HCT116 (cell line): ENCODE measurements around the gene PPM1H. TPM values are rescaled to one million over a fixed set of nuclear protein-coding genes. Genes with fewer than 3 reads are reported as not detected.

Experiments used
- ATAC-seq: fragments of 200-7000 bp; cut with Tn5 transposase; 2 replicates; pipeline ENCODE4 v1.9.1; 2020; ENCODE audit warnings: mild to moderate bottlenecking, moderate library complexity
- BruUV-seq: library from RNA; stranded (reverse); fragments of 400-500 nt; replicated peaks from 2 replicates; lab custom pipeline; 2021; lab: Mats Ljungman, UMichigan
- CTCF ChIA-PET: fragments of 300-600 bp; sonication (Branson Sonifier 250); formaldehyde crosslinking; loops from one replicate; lab custom pipeline; 2021; ENCODE audit warnings: antibody characterized with exemption; lab: Charles Lee
- POLR2A ChIA-PET: fragments of 300-600, 350-600 bp; sonication (Branson Sonifier 250); formaldehyde crosslinking; loops from one replicate; lab custom pipeline; 2021; ENCODE audit warnings: antibody characterized with exemption; lab: Charles Lee
- RAD21 ChIA-PET, 2 experiments: fragments of 300-600 bp; sonication (Branson Sonifier 250); formaldehyde crosslinking; loops; one replicate each; lab custom pipeline; 2023; ENCODE audit warnings: low total read pairs in 2 of 2; ENCODE audit not compliant: uncharacterized antibody in 2 of 2, unreplicated experiment in 2 of 2, low non-redundant PET in 1 of 2; lab: Charles Lee
- DNase-seq: peaks from one replicate; pipeline ENCODE4 v3.0.0-alpha.2; 2010; ENCODE audit warnings: low read depth, low spot score
- H2AFZ ChIP-seq: fragments of 200-600 bp; shearing (Covaris generic), sonication (generic); 2 replicates; pipeline ENCODE4 v1.6.1; 2017; ENCODE audit warnings: low read depth, mixed run types, mixed read lengths, antibody characterized with exemption, low read length; ENCODE audit not compliant: poor library complexity, severe bottlenecking
- H3K27ac ChIP-seq: 2 replicates; pipeline ENCODE4 v1.5.1; 2012; ENCODE audit warnings: low read depth, low read length
- H3K27me3 ChIP-seq: fragments of 200-600 bp; sonication (generic); 2 replicates; pipeline ENCODE4 v1.6.1; 2016; ENCODE audit warnings: mixed run types, low read length, mixed read lengths; ENCODE audit not compliant: insufficient read depth
- H3K36me3 ChIP-seq, 2 experiments: fragments of 200-500 bp in 1 of 2; fragments of 200-600 bp in 1 of 2; sonication (Bioruptor generic) in 1 of 2; sonication (generic) in 1 of 2; 2 replicates each; pipeline versions ENCODE4 v1.5.1 to v1.6.1; 2014 to 2016; ENCODE audit warnings: low read length in 2 of 2, inconsistent platforms in 1 of 2, mixed read lengths in 1 of 2, mixed run types in 1 of 2; ENCODE audit not compliant: insufficient read depth in 2 of 2, control insufficient read depth in 1 of 2
- H3K4me1 ChIP-seq, 2 experiments: fragments of 200-600 bp in 1 of 2; sonication (generic) in 1 of 2; 2 replicates each; pipeline versions ENCODE4 v1.5.1 to v1.6.1; 2012 to 2017; ENCODE audit warnings: low read length in 2 of 2, inconsistent platforms in 1 of 2, mild to moderate bottlenecking in 1 of 2, mixed read lengths in 1 of 2, mixed run types in 1 of 2, moderate library complexity in 1 of 2; ENCODE audit not compliant: insufficient read depth in 2 of 2, control insufficient read depth in 1 of 2
- H3K4me2 ChIP-seq: fragments of 200-600 bp; sonication (generic); 2 replicates; pipeline ENCODE4 v1.6.1; 2017; ENCODE audit warnings: mixed run types, low read length, mixed read lengths
- H3K4me3 ChIP-seq, 2 experiments: fragments of 200-600 bp in 1 of 2; sonication (generic) in 1 of 2; replicated peaks in 1 of 2; 2 replicates each; pipeline ENCODE4 v1.5.1; 2011 to 2016; ENCODE audit warnings: low read length in 2 of 2, control low read depth in 1 of 2, low read depth in 1 of 2, mild to moderate bottlenecking in 1 of 2, mixed read lengths in 1 of 2, mixed run types in 1 of 2
- H3K79me2 ChIP-seq: fragments of 200-600 bp; sonication (generic); 2 replicates; pipeline ENCODE4 v1.6.1; 2017; ENCODE audit warnings: mild to moderate bottlenecking, mixed run types, low read length, moderate library complexity, mixed read lengths; ENCODE audit not compliant: insufficient read depth
- H3K9ac ChIP-seq: fragments of 200-600 bp; sonication (generic); 2 replicates; pipeline ENCODE4 v1.6.1; 2016; ENCODE audit warnings: low read length, mixed read lengths
- H3K9me2 ChIP-seq: fragments of 200-600 bp; sonication (generic), shearing (Covaris generic); 2 replicates; pipeline ENCODE4 v1.6.1; 2017; ENCODE audit warnings: mixed run types, mild to moderate bottlenecking, moderate library complexity; ENCODE audit not compliant: insufficient read depth
- H3K9me3 ChIP-seq, 2 experiments: fragments of 200-500 bp in 1 of 2; fragments of 200-600 bp in 1 of 2; sonication (Bioruptor generic) in 1 of 2; sonication (generic) in 1 of 2; 2 replicates each; pipeline ENCODE4 v1.6.1; 2014 to 2017; ENCODE audit warnings: low read length in 2 of 2, mixed read lengths in 2 of 2, inconsistent platforms in 1 of 2, low read depth in 1 of 2, mild to moderate bottlenecking in 1 of 2, mixed run types in 1 of 2, moderate library complexity in 1 of 2; ENCODE audit not compliant: control insufficient read depth in 1 of 2, insufficient read depth in 1 of 2
- H4K20me1 ChIP-seq: fragments of 200-600 bp; sonication (generic), shearing (Covaris generic); 2 replicates; pipeline ENCODE4 v1.6.1; 2017; ENCODE audit warnings: mixed run types, mild to moderate bottlenecking, moderate library complexity; ENCODE audit not compliant: insufficient read depth
- CEBPB ChIP-seq: IDR thresholded peaks from 2 replicates; pipeline ENCODE4 v1.6.1; 2012; ENCODE audit warnings: low read depth
- ELF1 ChIP-seq: IDR thresholded peaks from 2 replicates; pipeline ENCODE4 v1.6.1; 2012; ENCODE audit warnings: low read depth, borderline replicate concordance
- EZH2 ChIP-seq: fragments of 200-600 bp; sonication (generic); IDR thresholded peaks from 2 replicates; pipeline ENCODE4 v1.6.1; 2017; ENCODE audit warnings: antibody characterized with exemption, mixed run types
- EZH2phosphoT487 ChIP-seq: fragments of 200-600 bp; IDR thresholded peaks from 2 replicates; pipeline ENCODE4 v1.6.1; 2018; ENCODE audit warnings: antibody characterized with exemption, borderline replicate concordance
- FOSL1 ChIP-seq: IDR thresholded peaks from 2 replicates; pipeline ENCODE4 v1.6.1; 2012; ENCODE audit warnings: low read depth
- JUND ChIP-seq: IDR thresholded peaks from 2 replicates; pipeline ENCODE4 v1.6.1; 2012
- POLR2A ChIP-seq: IDR thresholded peaks from 2 replicates; pipeline ENCODE4 v1.7.0; 2011; ENCODE audit warnings: borderline replicate concordance; ENCODE audit not compliant: insufficient read depth, insufficient read length; ENCODE audit errors: extremely low read depth
- POLR2AphosphoS5 ChIP-seq: IDR thresholded peaks from 2 replicates; pipeline ENCODE4 v1.6.1; 2011; ENCODE audit warnings: mild to moderate bottlenecking, low read depth, low read length, moderate library complexity
- RAD21 ChIP-seq: IDR thresholded peaks from 2 replicates; pipeline ENCODE4 v1.6.1; 2012; ENCODE audit warnings: low read depth, mild to moderate bottlenecking
- SP1 ChIP-seq: IDR thresholded peaks from 2 replicates; pipeline ENCODE4 v1.6.1; 2012; ENCODE audit warnings: low read depth
- TCF7L2 ChIP-seq: IDR thresholded peaks from 2 replicates; pipeline ENCODE4 v1.7.0; 2011; ENCODE audit warnings: borderline replicate concordance, inconsistent platforms; ENCODE audit not compliant: insufficient read depth, insufficient read length; ENCODE audit errors: extremely low read depth
- intact Hi-C: fragments of 100-400 bp; cut with micrococcal nuclease; formaldehyde crosslinking; loops from 2 replicates; pipeline ENCODE4 v1.10.0; 2022
- total RNA-seq: library from RNA; stranded (reverse); gene quantifications from one replicate; pipeline ENCODE4 v1.2.1, GENCODE V29; 2021; ENCODE audit not compliant: unreplicated experiment
- TF ChIP-seq, protein P1 (sequence below): IDR thresholded peaks from 2 replicates; pipeline ENCODE4 v1.6.1; 2012
- TF ChIP-seq, protein P2 (sequence below), 3 experiments: fragments of 200-600 bp in 1 of 3; sonication (generic) in 1 of 3; IDR thresholded peaks in 2 of 3; conservative IDR thresholded peaks in 1 of 3; 2 replicates each; pipeline ENCODE4 v1.5.1; 2012 to 2017; ENCODE audit warnings: low read depth in 2 of 3, low read length in 2 of 3, antibody characterized with exemption in 1 of 3, borderline replicate concordance in 1 of 3, control low read depth in 1 of 3, mild to moderate bottlenecking in 1 of 3, mixed read lengths in 1 of 3, mixed run types in 1 of 3, moderate library complexity in 1 of 3; ENCODE audit not compliant: insufficient read depth in 1 of 3

Gene PPM1H
- total RNA-seq, 1 experiment from 2014 or later: 8.0 TPM

DNA sequence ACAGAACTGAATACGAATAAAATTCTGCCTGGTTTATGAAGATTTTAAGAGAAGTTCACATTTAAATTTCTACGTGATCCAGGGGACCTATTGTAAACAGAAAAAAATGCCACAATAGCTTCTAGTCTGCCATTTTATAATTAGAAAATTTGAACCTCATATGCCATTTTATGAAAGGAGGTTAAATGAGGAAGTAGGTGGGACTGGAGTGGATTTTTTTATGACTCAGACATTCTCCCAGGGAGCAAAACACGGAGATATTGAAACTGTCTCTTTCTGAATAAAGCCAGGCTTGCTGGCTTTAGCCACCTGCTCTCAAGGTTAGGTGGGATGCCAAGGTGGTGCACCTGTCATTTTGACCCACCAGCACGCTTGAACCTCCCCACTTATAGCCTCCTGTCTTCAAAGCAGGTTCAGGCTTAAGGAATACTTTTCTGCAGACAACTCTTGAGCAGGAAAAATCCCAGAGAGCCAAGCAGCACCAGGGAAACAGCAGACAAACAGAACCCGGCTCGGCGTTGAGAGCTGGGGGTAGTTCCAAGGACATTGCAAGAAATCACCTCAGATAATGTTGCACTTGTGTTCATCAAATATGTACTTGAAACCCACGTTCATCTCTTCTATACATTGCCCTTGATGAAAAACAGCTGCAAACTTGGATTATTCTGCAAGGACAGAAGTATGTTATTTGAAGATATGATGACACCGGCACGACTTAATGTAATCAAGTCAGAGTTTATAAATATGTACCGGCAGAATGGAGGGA lies 203.7 kb downstream of the PPM1H start:
- peaks cover 61 to 86% of the 10 kb centered on the region in 2 experiments for H3K4me1 ChIP-seq
- TF ChIP-seq EZH2phosphoT487: no peak
- TF ChIP-seq JUND: 0 out of 2 replicates have a peak, but pooled peaks have one; percentile 36
- TF ChIP-seq FOSL1: 0 out of 2 replicates have a peak, but pooled peaks have one; percentile 39
- no peak for TF ChIP-seq CEBPB
- TF ChIP-seq, protein P1, sequence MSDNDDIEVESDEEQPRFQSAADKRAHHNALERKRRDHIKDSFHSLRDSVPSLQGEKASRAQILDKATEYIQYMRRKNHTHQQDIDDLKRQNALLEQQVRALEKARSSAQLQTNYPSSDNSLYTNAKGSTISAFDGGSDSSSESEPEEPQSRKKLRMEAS: peak; percentile 17; the same call in 1 of the 2 replicates
- no peak for TF ChIP-seq TCF7L2
- 0 out of 2 replicates have a peak, but pooled peaks have one; percentile 8 for TF ChIP-seq RAD21
- ChIA-PET CTCF (no interaction called here), RAD21 (no interaction called here), POLR2A (interaction anchor here (0.9 kb wide), 1 partner anchor 128 kb away, joined by 3 read pairs; no protein-coding TSS in a partner anchor)
- peak overlapping the region; percentile 60 for H3K27ac ChIP-seq
- no peaks in the 10 kb centered on the region for H3K27me3 ChIP-seq
- H4K20me1 ChIP-seq: no peaks in the 10 kb centered on the region
- intact Hi-C loops: no loop called here
- no peaks in the 10 kb centered on the region for H3K9me2 ChIP-seq
- H3K36me3 ChIP-seq: no peaks in the 10 kb centered on the region
- peak overlapping the region; percentile 80 for H3K4me2 ChIP-seq
- no peaks in the 10 kb centered on the region for H3K9me3 ChIP-seq
- H2AFZ ChIP-seq: no peak overlapping the region
- no peaks in the 10 kb centered on the region for H3K79me2 ChIP-seq
- ATAC-seq (no peak), DNase-seq (no peak)
- H3K4me3 ChIP-seq: peak overlapping the region in 1 of 2 experiments; percentile 41; a peak in 2 of 4 replicates
- peak overlapping the region; percentile 56 for H3K9ac ChIP-seq
- TSS peak; percentile 20 for BruUV-seq

DNA sequence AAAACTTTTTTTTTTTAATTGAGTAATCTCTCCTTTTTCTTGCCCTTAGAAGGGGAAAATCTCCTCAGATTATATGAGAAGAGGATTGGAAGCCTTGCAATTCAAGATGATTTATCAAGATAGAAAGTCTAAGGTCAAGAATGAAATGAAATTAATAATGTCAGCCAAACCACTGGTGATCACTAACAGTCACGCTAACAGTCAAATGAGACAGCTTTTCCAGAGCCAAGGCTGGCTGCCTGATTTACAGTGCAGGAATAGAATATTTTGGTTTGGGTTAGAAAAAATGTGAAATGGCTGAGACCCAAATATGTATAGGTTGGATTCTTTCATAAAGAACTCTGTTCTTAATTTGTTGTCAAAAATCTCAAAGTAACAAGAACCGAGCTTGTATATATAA lies 204.3 kb downstream of the PPM1H start:
- POLR2A ChIA-PET: interaction anchor here (0.9 kb wide), 1 partner anchor 127 kb away, joined by 3 read pairs; no protein-coding TSS in a partner anchor
- BruUV-seq: no TSS peak
- CTCF ChIA-PET: no interaction called here
- TF ChIP-seq SP1 (no peak), POLR2A (no peak), JUND (no peak), ELF1 (no peak), TCF7L2 (no peak), CEBPB (no peak), EZH2 (no peak), EZH2phosphoT487 (no peak), POLR2AphosphoS5 (no peak)
- TF ChIP-seq, protein P1: no peak
- TF ChIP-seq, protein P2, sequence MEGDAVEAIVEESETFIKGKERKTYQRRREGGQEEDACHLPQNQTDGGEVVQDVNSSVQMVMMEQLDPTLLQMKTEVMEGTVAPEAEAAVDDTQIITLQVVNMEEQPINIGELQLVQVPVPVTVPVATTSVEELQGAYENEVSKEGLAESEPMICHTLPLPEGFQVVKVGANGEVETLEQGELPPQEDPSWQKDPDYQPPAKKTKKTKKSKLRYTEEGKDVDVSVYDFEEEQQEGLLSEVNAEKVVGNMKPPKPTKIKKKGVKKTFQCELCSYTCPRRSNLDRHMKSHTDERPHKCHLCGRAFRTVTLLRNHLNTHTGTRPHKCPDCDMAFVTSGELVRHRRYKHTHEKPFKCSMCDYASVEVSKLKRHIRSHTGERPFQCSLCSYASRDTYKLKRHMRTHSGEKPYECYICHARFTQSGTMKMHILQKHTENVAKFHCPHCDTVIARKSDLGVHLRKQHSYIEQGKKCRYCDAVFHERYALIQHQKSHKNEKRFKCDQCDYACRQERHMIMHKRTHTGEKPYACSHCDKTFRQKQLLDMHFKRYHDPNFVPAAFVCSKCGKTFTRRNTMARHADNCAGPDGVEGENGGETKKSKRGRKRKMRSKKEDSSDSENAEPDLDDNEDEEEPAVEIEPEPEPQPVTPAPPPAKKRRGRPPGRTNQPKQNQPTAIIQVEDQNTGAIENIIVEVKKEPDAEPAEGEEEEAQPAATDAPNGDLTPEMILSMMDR (IDR thresholded peaks at IDR 0.05 in 2 of 3, conservative IDR thresholded peaks at IDR 0.05 in 1 of 3; ENCODE audit: borderline replicate concordance in 1 of 3, insufficient read depth in 1 of 3, low read depth in 2 of 3, low read length in 2 of 3): no peak

More for the DNA sequence above, 204.3 kb downstream of the PPM1H start:
- Histone ChIP-seq H3K9ac (peak overlapping the region; percentile 56), H2AFZ (no peak overlapping the region), H3K4me1 (peaks cover 67 to 86% of the 10 kb centered on the region in 2 experiments), H3K27ac (peak overlapping the region; percentile 60; the same call in 1 of the 2 replicates), H3K36me3 (no peaks in the 10 kb centered on the region), H3K4me2 (peak overlapping the region; percentile 80), H3K9me2 (no peaks in the 10 kb centered on the region), H3K79me2 (no peaks in the 10 kb centered on the region), H3K27me3 (no peaks in the 10 kb centered on the region), H4K20me1 (no peaks in the 10 kb centered on the region), H3K4me3 (0 out of 4 replicates have a peak overlapping the region, but pooled peaks of 1 of the 2 experiments have one; percentile 41), H3K9me3 (no peaks in the 10 kb centered on the region)
- intact Hi-C loops: no loop called here
- ATAC-seq: no peak
- DNase-seq: no peak
- RAD21 ChIA-PET: no interaction called here
